Measurements from ENCODE around the gene MGRN1. TPM values are rescaled to one million over a fixed set of nuclear protein-coding genes. Genes with fewer than 3 reads are reported as not detected.

The MGRN1 gene
- total and polyA plus RNA-seq, 8 donors: 17.2 to 43.8 (median 30.8) TPM

DNA sequence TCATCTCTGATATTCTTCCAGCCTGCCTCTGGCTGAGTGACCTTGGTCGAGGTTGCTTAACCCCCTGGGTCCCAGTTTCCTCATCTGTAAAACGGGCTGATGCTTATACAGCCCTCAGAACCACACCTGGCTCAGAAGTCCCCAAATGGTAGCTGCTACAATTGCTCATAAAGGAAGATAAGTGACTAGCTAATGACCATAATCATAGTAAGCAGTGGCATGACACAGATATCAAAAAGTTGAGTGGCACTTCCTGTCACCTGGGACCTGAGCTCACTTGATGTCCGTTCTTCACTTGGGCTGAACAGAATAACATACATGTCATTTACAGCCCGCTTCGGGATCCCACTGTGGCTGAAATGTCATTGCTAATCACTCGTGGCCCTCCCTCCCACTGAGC, 1.8 kb downstream of the MGRN1 start:
- no peaks in the 10 kb centered on the region for H3K27me3 ChIP-seq
- TF ChIP-seq, protein P1, sequence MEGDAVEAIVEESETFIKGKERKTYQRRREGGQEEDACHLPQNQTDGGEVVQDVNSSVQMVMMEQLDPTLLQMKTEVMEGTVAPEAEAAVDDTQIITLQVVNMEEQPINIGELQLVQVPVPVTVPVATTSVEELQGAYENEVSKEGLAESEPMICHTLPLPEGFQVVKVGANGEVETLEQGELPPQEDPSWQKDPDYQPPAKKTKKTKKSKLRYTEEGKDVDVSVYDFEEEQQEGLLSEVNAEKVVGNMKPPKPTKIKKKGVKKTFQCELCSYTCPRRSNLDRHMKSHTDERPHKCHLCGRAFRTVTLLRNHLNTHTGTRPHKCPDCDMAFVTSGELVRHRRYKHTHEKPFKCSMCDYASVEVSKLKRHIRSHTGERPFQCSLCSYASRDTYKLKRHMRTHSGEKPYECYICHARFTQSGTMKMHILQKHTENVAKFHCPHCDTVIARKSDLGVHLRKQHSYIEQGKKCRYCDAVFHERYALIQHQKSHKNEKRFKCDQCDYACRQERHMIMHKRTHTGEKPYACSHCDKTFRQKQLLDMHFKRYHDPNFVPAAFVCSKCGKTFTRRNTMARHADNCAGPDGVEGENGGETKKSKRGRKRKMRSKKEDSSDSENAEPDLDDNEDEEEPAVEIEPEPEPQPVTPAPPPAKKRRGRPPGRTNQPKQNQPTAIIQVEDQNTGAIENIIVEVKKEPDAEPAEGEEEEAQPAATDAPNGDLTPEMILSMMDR (IDR thresholded peaks at IDR 0.05): no peak
- ATAC-seq: no peak
- no peaks in the 10 kb centered on the region for H3K9me3 ChIP-seq
- H3K27ac ChIP-seq: peak overlapping the region in 1 of 4 donors; percentile 18
- no peaks in the 10 kb centered on the region for H3K36me3 ChIP-seq
- peaks cover 8 to 19% (median 10%) of the 10 kb centered on the region in 3 donors for H3K4me1 ChIP-seq
- WGBS, 2 donors: 41 to 47% methylated on average over 6 of the region's 6 CpGs
- intact Hi-C loops (cut with DNase I): no loop called here
- peak overlapping the region in 2 of 4 donors; percentile 99 for H3K4me3 ChIP-seq
- DNase-seq: no peak
- no peak for FAIRE-seq

DNA sequence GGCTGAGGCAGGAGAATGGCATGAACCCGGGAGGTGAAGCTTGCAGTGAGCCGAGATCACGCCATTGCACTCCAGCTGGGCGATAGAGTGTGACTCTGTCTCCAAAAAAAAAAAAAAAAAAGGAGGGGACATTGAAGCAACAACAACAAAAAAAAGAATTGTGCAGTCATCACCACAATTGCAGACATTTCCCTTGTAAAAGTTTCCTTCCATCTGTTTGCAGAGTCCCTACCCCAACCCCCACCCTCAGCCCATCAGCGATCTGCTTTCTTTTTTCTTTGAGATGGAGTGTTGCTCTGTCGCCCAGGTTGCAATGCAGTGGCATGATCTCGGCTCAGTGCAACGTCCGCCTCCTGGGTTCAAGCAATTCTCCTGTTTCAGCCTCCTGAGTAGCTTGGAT, 3.7 kb downstream of the MGRN1 start:
- WGBS, 2 donors: 95 to 100% methylated on average over 9 of the region's 9 CpGs
- ATAC-seq (no peak), DNase-seq (no peak), FAIRE-seq (no peak)
- no peak overlapping the region for H3K4me3 ChIP-seq
- no peaks in the 10 kb centered on the region for H3K36me3 ChIP-seq
- H3K27me3 ChIP-seq: no peaks in the 10 kb centered on the region
- TF ChIP-seq, protein P1 (IDR thresholded peaks at IDR 0.05): no peak
- H3K4me1 ChIP-seq: peaks cover 8 to 19% (median 10%) of the 10 kb centered on the region in 3 donors
- no peaks in the 10 kb centered on the region for H3K9me3 ChIP-seq
- H3K27ac ChIP-seq: no peak overlapping the region
- intact Hi-C loops (cut with DNase I): no loop called here

DNA sequence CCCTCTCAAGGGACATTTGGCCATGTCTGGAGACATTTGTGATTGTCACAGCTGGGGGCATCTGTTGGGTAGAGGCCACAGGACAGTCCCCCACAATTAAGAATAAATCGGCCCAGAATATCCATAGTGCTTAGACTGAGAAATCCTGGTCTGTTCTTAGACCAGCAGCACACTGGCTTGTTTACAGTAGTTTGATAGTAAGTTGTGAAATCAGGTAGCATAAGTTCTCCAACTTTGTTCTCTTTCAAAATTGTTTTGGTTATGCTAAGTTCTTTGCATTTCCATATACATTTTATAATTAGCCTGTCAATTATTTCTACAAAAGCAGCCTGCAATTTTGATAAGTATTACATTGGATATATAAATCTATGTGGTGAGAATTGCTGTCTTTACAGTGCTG, 6.8 kb downstream of the MGRN1 start:
- TF ChIP-seq, protein P1 (IDR thresholded peaks at IDR 0.05): no peak
- Histone ChIP-seq H3K4me3 (no peak overlapping the region), H3K9me3 (no peaks in the 10 kb centered on the region), H3K27ac (no peak overlapping the region), H3K27me3 (no peaks in the 10 kb centered on the region), H3K4me1 (peaks cover under 1 to 6% (median 4%) of the 10 kb centered on the region in 3 donors), H3K36me3 (peaks cover 0 to 4% (median 0%) of the 10 kb centered on the region in 3 donors)
- 96 to 100% methylated on average over 1 of the region's 1 CpG for WGBS, 2 donors
- intact Hi-C loops (cut with DNase I): no loop called here
- ATAC-seq: no peak
- FAIRE-seq: no peak
- DNase-seq: no peak

DNA sequence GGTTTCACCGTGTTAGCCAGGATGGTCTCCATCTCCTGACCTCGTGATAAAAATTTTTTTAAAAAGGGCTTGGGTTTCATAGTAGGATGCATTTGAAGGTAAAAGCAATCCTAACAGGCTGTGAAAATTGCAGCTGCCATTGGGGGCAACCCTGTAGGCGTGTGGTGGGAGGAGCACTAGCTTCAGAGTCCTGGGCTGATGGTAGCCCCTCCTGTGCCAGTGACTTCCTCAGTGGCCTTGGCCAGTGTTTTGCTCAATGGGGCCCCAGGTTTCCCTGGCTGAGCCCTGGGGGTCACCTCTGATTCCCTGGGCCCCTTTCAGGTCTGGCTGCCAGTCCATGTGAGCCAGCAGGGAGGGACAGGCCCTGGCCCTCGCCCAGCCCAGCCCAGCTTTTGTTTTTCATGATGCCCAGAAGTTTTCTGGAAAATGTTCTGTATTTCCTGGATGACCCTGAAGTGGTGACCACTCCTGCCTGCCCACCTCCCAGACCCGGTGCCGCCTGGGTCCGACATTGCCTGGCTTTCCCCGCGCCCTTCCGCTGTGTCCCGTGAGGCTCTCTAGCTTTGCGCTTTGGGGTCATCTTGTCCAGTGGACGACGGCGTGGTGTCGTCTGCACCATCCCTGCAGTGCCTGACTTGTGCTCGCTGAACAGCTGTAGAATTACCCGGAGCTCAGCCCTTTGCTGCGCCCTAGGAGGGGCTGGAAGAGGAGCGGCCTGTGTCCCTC, 9.4 kb downstream of the MGRN1 start:
- Histone ChIP-seq H3K4me3 (no peak overlapping the region), H3K27ac (no peak overlapping the region), H3K4me1 (no peaks in the 10 kb centered on the region), H3K36me3 (peaks cover 0 to 4% (median 0%) of the 10 kb centered on the region in 3 donors), H3K27me3 (no peaks in the 10 kb centered on the region), H3K9me3 (no peaks in the 10 kb centered on the region)
- DNase-seq: no peak
- ATAC-seq: no peak
- no peak for FAIRE-seq
- 89% methylated on average over 20 of the region's 20 CpGs for WGBS, 2 donors
- TF ChIP-seq, protein P1 (IDR thresholded peaks at IDR 0.05): no peak
- intact Hi-C loops (cut with DNase I): no loop called here

DNA sequence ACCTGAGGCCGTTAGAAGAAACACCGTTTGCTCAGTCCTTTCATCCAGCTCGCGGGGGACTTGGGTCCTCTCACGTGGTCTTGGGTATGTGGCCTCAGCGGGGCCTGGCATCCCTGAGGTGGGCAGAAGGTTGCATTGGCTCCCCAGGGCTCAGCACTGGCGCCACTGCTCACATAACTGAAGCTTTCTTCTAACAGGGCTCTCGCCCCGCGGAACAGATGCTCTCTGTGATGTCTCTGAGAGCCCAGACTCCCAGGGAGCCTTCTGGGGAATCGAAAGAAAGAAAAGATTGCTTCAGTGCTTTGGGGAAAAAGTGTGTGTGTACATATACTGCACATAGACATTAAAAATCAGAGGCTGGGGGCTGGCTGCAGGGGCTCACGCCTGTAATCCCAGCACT, 10.1 kb downstream of the MGRN1 start:
- H3K36me3 ChIP-seq: peaks cover 0 to 4% (median 0%) of the 10 kb centered on the region in 3 donors
- no peak overlapping the region for H3K27ac ChIP-seq
- H3K9me3 ChIP-seq: no peaks in the 10 kb centered on the region
- DNase-seq (no peak), FAIRE-seq (no peak), ATAC-seq (no peak)
- intact Hi-C loops (cut with DNase I): no loop called here
- H3K27me3 ChIP-seq: no peaks in the 10 kb centered on the region
- TF ChIP-seq, protein P1 (IDR thresholded peaks at IDR 0.05): no peak
- no peaks in the 10 kb centered on the region for H3K4me1 ChIP-seq
- H3K4me3 ChIP-seq: no peak overlapping the region
- WGBS, 2 donors: 92 to 95% methylated on average over 12 of the region's 12 CpGs

Measured in pancreas (tissue), 10 donors.